Nephron (organoid): ENCODE results near the gene REXO1.

ENCODE experiments used
- H3K27ac Mint-ChIP-seq, 3 experiments: 2 replicates each; pipeline ENCODE4 v1.8.0; 2020; ENCODE audit warnings: mixed read lengths in 3 of 3, mild to moderate bottlenecking in 2 of 3, moderate library complexity in 1 of 3
- H3K27me3 Mint-ChIP-seq: 2 replicates; pipeline ENCODE4 v1.8.0; 2021; ENCODE audit warnings: low read depth, mild to moderate bottlenecking, moderate library complexity, mixed read lengths
- H3K36me3 Mint-ChIP-seq: 2 replicates; pipeline ENCODE4 v1.8.0; 2020; ENCODE audit warnings: low read depth, mixed read lengths
- H3K4me1 Mint-ChIP-seq: 2 replicates; pipeline ENCODE4 v1.8.0; 2020; ENCODE audit warnings: mixed read lengths
- H3K4me3 Mint-ChIP-seq, 3 experiments: 2 replicates each; pipeline ENCODE4 v1.8.0; 2020; ENCODE audit warnings: mild to moderate bottlenecking in 3 of 3, mixed read lengths in 3 of 3, moderate library complexity in 2 of 3
- H3K9me3 Mint-ChIP-seq: 2 replicates; pipeline ENCODE4 v1.8.0; 2020; ENCODE audit warnings: mixed read lengths
- TF ChIP-seq, protein P1 (sequence below), 3 experiments: fragments of 200-600 bp; sonication (generic); IDR thresholded peaks; one replicate each; pipeline ENCODE4 v1.5.0; 2021; ENCODE audit warnings: antibody characterized with exemption in 3 of 3; ENCODE audit not compliant: unreplicated experiment in 3 of 3

REXO1 gene

DNA sequence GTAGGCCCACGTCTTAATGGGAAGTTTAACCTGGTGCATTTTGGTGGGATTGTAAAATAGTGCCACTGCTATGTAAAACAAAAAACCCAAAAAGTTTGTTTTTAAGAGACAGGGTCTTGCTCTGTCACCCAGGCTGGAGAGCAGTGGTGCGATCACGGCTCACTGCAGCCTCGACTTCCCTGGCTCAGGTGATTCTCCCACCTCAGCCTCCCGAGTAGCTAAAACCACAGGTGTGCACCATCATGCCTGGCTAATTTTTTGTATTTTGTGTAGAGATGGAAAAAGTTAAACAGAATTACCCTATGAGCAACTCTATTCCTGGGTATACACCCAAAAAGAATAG is 820 bp upstream of the REXO1 start:
- H3K9me3 Mint-ChIP-seq = no peaks in the 10 kb centered on the region
- peak overlapping the region; percentile 89 to 92 (median 91) for H3K27ac Mint-ChIP-seq
- H3K4me3 Mint-ChIP-seq = peak overlapping the region; percentile 78 to 87 (median 84)
- H3K36me3 Mint-ChIP-seq = no peaks in the 10 kb centered on the region
- H3K4me1 Mint-ChIP-seq = peaks cover 29% of the 10 kb centered on the region
- H3K27me3 Mint-ChIP-seq = no peaks in the 10 kb centered on the region
- TF ChIP-seq, protein P1, sequence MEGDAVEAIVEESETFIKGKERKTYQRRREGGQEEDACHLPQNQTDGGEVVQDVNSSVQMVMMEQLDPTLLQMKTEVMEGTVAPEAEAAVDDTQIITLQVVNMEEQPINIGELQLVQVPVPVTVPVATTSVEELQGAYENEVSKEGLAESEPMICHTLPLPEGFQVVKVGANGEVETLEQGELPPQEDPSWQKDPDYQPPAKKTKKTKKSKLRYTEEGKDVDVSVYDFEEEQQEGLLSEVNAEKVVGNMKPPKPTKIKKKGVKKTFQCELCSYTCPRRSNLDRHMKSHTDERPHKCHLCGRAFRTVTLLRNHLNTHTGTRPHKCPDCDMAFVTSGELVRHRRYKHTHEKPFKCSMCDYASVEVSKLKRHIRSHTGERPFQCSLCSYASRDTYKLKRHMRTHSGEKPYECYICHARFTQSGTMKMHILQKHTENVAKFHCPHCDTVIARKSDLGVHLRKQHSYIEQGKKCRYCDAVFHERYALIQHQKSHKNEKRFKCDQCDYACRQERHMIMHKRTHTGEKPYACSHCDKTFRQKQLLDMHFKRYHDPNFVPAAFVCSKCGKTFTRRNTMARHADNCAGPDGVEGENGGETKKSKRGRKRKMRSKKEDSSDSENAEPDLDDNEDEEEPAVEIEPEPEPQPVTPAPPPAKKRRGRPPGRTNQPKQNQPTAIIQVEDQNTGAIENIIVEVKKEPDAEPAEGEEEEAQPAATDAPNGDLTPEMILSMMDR (IDR thresholded peaks at IDR 0.05; ENCODE audit: unreplicated experiment in 3 of 3) = no peak

DNA sequence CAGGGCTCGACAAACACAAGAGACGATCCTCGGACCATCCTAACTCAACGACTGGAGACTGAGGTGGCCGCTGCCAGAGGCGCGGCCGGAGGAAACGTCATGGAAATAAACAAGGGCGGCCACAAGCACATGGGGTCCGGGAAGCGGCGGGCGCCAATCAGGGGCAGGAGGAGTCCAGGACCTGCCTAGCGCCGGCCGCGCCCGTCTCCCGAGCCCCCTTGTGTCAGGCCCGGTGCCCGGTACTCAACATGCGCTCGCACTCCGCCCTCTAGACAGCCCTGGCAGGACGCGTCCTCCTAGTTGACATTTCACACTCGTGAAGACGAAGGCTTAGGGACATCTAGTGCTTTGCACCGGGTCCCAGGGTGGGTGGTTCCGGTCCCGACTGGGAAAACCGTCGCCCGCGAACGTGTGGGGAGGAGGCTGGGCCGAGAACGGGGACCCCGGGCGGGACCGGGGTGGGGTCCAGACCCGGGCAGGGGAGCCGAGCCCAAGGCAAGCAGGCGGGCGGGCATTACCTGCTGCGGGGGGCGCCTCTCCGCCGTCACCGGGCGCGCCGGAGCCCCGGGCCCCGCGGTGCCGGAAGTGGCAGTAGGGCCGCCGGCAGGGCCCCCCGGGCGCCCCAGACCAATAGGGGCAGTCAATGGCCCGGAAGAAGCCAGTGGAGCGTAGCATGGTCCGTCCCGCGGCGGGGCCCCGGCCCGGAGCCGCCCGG is 442 bp downstream of the REXO1 start:
- H3K9me3 Mint-ChIP-seq = no peaks in the 10 kb centered on the region
- H3K27me3 Mint-ChIP-seq = no peaks in the 10 kb centered on the region
- no peaks in the 10 kb centered on the region for H3K36me3 Mint-ChIP-seq
- H3K27ac Mint-ChIP-seq = peak overlapping the region; percentile 95 to 99 (median 96)
- TF ChIP-seq, protein P1 (IDR thresholded peaks at IDR 0.05; ENCODE audit: unreplicated experiment in 3 of 3) = no peak
- peak overlapping the region; percentile 94 to 96 (median 96) for H3K4me3 Mint-ChIP-seq
- peaks cover 31% of the 10 kb centered on the region for H3K4me1 Mint-ChIP-seq

DNA sequence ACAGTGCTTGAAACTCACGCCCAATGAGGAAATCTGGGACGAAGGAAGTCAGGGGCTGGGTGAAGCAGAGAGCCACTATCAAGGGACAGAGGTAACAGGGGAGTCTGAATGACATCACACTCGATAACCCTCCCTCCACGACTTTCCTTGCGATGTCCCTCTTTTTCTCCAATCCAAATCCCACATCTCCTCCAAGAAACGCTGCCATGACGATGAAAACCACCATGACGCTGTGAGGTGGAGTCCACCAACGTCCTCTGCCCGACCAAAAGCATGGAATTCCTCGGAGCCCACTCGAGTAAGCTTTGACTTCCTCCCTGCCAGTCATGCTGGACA is 967 bp downstream of the REXO1 start:
- Mint-ChIP-seq H3K9me3 (no peaks in the 10 kb centered on the region), H3K36me3 (no peaks in the 10 kb centered on the region), H3K27ac (peak overlapping the region; percentile 95 to 99 (median 96)), H3K27me3 (no peaks in the 10 kb centered on the region), H3K4me3 (peak overlapping the region; percentile 94 to 96 (median 96)), H3K4me1 (peaks cover 36% of the 10 kb centered on the region)
- TF ChIP-seq, protein P1 (IDR thresholded peaks at IDR 0.05; ENCODE audit: unreplicated experiment in 3 of 3) = no peak

DNA sequence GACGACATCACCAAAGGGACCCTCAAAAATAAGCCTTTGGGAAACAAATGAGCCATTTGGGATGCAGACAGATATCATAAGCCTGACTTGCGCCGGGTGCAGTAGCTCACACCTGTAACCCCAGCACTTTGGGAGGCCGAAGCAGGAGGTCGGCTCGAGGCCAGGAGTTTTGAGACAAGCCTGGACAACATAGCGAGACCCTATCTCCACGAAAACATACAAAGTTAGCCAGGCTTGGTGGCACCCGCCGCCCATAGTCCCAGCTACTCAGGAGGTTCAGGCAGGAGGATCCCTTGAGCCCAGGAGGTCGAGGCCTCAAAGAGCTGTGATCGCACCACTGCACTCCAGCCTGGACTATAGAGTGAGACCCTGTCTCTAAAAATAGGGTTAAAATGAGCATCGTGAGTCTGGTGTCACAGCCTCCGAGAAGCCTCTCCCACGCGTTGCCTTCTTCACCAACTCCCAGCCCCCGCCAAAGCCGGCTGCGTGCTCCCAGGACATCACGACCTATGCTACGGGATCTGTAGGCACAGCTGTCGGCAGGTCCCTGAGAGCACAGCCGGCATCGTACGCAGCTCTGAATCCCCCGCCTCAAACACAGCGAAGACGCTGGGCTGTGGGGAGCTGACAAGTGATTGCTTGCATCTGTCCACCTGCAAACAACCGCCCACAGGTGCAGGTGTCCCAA is 1.6 kb downstream of the REXO1 start:
- no peaks in the 10 kb centered on the region for H3K9me3 Mint-ChIP-seq
- no peaks in the 10 kb centered on the region for H3K36me3 Mint-ChIP-seq
- TF ChIP-seq, protein P1 (IDR thresholded peaks at IDR 0.05; ENCODE audit: unreplicated experiment in 3 of 3) = no peak
- peak overlapping the region; percentile 95 to 99 (median 96) for H3K27ac Mint-ChIP-seq
- peaks cover 42% of the 10 kb centered on the region for H3K4me1 Mint-ChIP-seq
- H3K4me3 Mint-ChIP-seq = peak overlapping the region; percentile 94 to 96 (median 96)
- no peaks in the 10 kb centered on the region for H3K27me3 Mint-ChIP-seq

DNA sequence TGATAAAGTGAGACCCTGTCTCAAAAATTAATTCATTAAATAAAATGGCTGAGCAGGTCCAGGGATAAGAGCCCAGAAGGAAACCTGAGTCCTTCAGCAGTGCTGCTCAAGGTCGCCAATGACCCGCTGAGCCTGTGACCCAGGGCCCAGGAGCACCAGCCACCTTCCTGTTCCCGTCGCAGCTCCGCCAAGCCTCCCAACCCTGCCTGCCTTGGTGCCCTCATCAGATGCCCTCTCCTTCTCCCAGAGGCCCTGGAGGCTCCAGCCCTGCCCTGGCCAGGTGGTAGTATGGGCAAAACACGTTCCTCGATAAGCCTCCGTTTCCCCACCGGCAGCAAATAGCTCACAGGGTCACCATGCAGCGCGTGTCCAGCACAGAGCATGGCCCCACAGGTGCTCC is 2.6 kb downstream of the REXO1 start:
- H3K9me3 Mint-ChIP-seq = no peaks in the 10 kb centered on the region
- TF ChIP-seq, protein P1 (IDR thresholded peaks at IDR 0.05; ENCODE audit: unreplicated experiment in 3 of 3) = no peak
- no peaks in the 10 kb centered on the region for H3K27me3 Mint-ChIP-seq
- H3K27ac Mint-ChIP-seq = peak overlapping the region; percentile 86 to 99 (median 95)
- H3K36me3 Mint-ChIP-seq = no peaks in the 10 kb centered on the region
- H3K4me3 Mint-ChIP-seq = peak overlapping the region; percentile 94 to 96 (median 96)
- peaks cover 51% of the 10 kb centered on the region for H3K4me1 Mint-ChIP-seq
